Activated B cell treated with CpG ODN at 0.5 μM for 24 hours (primary cell): ENCODE data around the gene KLC3. TPM values are rescaled to one million over a fixed set of nuclear protein-coding genes. Genes with fewer than 3 reads are reported as not detected.

Experiments used
- ATAC-seq: fragments of 200-7000 bp; cut with Tn5 transposase; one replicate; pipeline ENCODE4 v1.10.0; 2021; ENCODE audit warnings: low read depth, mild to moderate bottlenecking, moderate library complexity
- CTCF ChIA-PET: fragments of 350-600 bp; sonication (Branson Sonifier 250); formaldehyde crosslinking; loops from one replicate; lab custom pipeline; 2021; ENCODE audit warnings: antibody characterized with exemption; lab: Charles Lee
- POLR2A ChIA-PET: fragments of 350-600 bp; sonication (Branson Sonifier 250); formaldehyde crosslinking; loops from one replicate; lab custom pipeline; 2021; ENCODE audit warnings: antibody characterized with exemption; lab: Charles Lee
- DNase-seq: peaks from one replicate; pipeline ENCODE4 v3.0.0; 2022
- H3K27ac Mint-ChIP-seq: one replicate; pipeline ENCODE4 v1.8.0; 2020; ENCODE audit warnings: mixed read lengths
- H3K27me3 Mint-ChIP-seq: one replicate; pipeline ENCODE4 v1.8.0; 2021; ENCODE audit warnings: mixed read lengths
- H3K36me3 Mint-ChIP-seq: one replicate; pipeline ENCODE4 v1.8.0; 2021; ENCODE audit warnings: low read depth, mixed read lengths
- H3K4me1 Mint-ChIP-seq: one replicate; pipeline ENCODE4 v1.8.0; 2021; ENCODE audit warnings: mixed read lengths
- H3K4me3 Mint-ChIP-seq: one replicate; pipeline ENCODE4 v1.8.0; 2020; ENCODE audit warnings: mild to moderate bottlenecking, mixed read lengths
- H3K9me3 Mint-ChIP-seq: one replicate; pipeline ENCODE4 v1.8.0; 2020; ENCODE audit warnings: mixed read lengths
- intact Hi-C: fragments of 100-400 bp; cut with micrococcal nuclease; formaldehyde crosslinking; loops from one replicate; pipeline ENCODE4 v1.15.1; 2024
- total RNA-seq: library from RNA; stranded (reverse); gene quantifications from 2 replicates; pipeline ENCODE4 v1.2.3, GENCODE V29; 2022
- TF ChIP-seq, protein P1 (sequence below): fragments of 200-600 bp; IDR thresholded peaks from one replicate; pipeline ENCODE4 v1.8.0; 2022; ENCODE audit warnings: antibody characterized with exemption, mild to moderate bottlenecking

Gene KLC3
- total RNA-seq, 1 donor from 2014 or later = not detected

DNA sequence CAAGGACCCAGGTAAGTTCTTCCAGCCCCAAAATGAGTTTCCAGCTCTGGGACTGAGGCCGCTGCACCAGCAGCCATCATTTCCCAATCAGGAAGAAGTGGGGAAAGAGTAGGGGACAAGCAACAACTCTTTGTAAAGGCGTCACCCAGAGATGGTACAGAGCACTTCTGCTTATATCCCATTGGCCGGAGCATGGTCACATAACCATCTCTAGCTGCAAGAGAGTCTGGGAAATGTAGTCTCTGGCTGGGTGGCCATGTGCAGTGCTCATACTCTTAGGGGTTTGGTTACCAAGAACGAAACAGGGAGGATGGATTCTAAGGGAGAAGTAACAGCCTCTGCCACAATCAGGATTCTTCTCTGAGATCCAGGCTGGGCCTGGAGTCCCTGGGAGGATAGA lies 44.2 kb upstream of the KLC3 start:
- Mint-ChIP-seq H3K4me1 (no peaks in the 10 kb centered on the region), H3K9me3 (peaks cover 8% of the 10 kb centered on the region), H3K4me3 (no peak overlapping the region), H3K36me3 (peaks cover 66% of the 10 kb centered on the region), H3K27ac (no peak overlapping the region), H3K27me3 (no peaks in the 10 kb centered on the region)
- CTCF ChIA-PET = no interaction called here
- intact Hi-C loops = no loop called here
- no peak for ATAC-seq
- TF ChIP-seq, protein P1, sequence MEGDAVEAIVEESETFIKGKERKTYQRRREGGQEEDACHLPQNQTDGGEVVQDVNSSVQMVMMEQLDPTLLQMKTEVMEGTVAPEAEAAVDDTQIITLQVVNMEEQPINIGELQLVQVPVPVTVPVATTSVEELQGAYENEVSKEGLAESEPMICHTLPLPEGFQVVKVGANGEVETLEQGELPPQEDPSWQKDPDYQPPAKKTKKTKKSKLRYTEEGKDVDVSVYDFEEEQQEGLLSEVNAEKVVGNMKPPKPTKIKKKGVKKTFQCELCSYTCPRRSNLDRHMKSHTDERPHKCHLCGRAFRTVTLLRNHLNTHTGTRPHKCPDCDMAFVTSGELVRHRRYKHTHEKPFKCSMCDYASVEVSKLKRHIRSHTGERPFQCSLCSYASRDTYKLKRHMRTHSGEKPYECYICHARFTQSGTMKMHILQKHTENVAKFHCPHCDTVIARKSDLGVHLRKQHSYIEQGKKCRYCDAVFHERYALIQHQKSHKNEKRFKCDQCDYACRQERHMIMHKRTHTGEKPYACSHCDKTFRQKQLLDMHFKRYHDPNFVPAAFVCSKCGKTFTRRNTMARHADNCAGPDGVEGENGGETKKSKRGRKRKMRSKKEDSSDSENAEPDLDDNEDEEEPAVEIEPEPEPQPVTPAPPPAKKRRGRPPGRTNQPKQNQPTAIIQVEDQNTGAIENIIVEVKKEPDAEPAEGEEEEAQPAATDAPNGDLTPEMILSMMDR = no peak
- DNase-seq = no peak
- POLR2A ChIA-PET = no interaction called here

DNA sequence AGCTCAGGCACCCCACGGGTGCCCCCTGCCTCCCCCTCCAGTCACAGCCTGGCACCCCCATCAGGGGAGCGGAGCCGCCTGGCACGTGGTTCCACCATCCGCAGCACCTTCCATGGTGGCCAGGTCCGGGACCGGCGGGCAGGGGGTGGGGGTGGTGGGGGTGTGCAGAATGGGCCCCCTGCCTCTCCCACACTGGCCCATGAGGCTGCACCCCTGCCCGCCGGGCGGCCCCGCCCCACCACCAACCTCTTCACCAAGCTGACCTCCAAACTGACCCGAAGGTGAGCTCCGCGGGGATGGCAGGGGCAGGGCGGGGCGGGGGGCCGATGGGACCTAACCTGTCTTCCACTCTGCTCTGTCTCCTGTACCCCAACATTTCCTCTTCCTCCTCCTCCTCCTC lies 42.9 kb upstream of the KLC3 start:
- H3K36me3 Mint-ChIP-seq = peaks cover 58% of the 10 kb centered on the region

DNA sequence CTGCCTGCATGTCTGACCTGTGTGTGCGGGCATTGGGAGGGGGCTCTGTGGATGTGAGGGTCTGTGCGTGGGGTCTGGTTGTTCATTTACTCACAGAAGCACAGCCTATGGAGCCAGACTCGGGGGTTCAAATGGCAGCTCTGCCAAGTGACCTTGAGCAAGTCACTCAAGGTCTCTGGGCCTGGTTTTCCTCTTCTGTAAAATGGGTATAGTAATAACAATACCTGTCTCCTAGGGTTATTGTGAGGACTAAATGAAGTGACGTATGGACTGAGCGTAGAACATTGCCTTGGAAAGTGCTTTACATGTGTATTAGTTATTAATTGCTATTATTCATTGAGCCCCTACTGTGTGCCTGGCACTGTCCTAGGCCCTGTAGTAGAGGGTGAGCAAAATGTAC lies 42.3 kb upstream of the KLC3 start:
- POLR2A ChIA-PET = no interaction called here
- Mint-ChIP-seq H3K9me3 (peaks cover 3% of the 10 kb centered on the region), H3K27ac (no peak overlapping the region), H3K36me3 (peaks cover 56% of the 10 kb centered on the region), H3K4me1 (no peaks in the 10 kb centered on the region), H3K4me3 (no peak overlapping the region), H3K27me3 (no peaks in the 10 kb centered on the region)
- CTCF ChIA-PET = no interaction called here
- ATAC-seq = no peak
- DNase-seq = no peak
- TF ChIP-seq, protein P1 = no peak
- intact Hi-C loops = no loop called here

More for the DNA sequence above, 42.9 kb upstream of the KLC3 start:
- H3K27ac Mint-ChIP-seq = no peak overlapping the region
- no peak overlapping the region for H3K4me3 Mint-ChIP-seq
- TF ChIP-seq, protein P1 = no peak
- H3K27me3 Mint-ChIP-seq = no peaks in the 10 kb centered on the region
- CTCF ChIA-PET = no interaction called here
- peaks cover 3% of the 10 kb centered on the region for H3K9me3 Mint-ChIP-seq
- ATAC-seq (no peak), DNase-seq (no peak)
- POLR2A ChIA-PET = no interaction called here
- intact Hi-C loops = no loop called here
- no peaks in the 10 kb centered on the region for H3K4me1 Mint-ChIP-seq

DNA sequence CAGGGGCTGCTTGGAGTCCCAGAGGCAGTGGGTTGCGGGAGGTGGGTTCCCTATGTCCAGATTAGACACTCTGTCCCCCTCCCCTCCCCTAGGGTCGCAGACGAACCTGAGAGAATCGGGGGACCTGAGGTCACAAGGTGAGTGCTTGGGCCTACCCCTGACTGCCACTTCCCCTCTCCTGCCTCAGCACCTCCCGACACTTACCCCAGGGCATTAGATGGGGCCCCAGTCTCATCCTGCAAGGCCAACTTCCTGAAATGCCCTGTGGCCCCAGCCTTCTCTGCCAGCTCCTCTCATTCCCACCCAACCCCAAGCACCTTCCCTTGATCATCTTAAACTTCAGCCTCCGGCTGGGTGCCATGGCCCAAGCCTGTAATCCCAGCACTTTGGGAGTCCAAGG lies 40.8 kb upstream of the KLC3 start:
- no peaks in the 10 kb centered on the region for H3K4me1 Mint-ChIP-seq
- H3K27ac Mint-ChIP-seq = no peak overlapping the region
- TF ChIP-seq, protein P1 = no peak
- H3K27me3 Mint-ChIP-seq = no peaks in the 10 kb centered on the region
- H3K4me3 Mint-ChIP-seq = no peak overlapping the region
- intact Hi-C loops = no loop called here
- no peaks in the 10 kb centered on the region for H3K9me3 Mint-ChIP-seq
- DNase-seq (no peak), ATAC-seq (no peak)
- POLR2A ChIA-PET = no interaction called here
- peaks cover 42% of the 10 kb centered on the region for H3K36me3 Mint-ChIP-seq
- CTCF ChIA-PET = no interaction called here

DNA sequence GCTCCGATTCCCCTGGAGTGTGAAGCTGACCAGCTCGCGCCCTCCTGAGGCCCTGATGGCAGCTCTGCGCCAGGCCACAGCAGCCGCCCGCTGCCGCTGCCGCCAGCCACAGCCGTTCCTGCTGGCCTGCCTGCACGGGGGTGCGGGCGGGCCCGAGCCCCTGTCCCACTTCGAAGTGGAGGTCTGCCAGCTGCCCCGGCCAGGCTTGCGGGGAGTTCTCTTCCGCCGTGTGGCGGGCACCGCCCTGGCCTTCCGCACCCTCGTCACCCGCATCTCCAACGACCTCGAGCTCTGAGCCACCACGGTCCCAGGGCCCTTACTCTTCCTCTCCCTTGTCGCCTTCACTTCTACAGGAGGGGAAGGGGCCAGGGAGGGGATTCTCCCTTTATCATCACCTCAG lies 38.1 kb upstream of the KLC3 start:
- Mint-ChIP-seq H3K36me3 (peaks cover 30% of the 10 kb centered on the region), H3K27me3 (no peaks in the 10 kb centered on the region), H3K4me1 (no peaks in the 10 kb centered on the region), H3K4me3 (no peak overlapping the region), H3K9me3 (no peaks in the 10 kb centered on the region), H3K27ac (no peak overlapping the region)
- POLR2A ChIA-PET = no interaction called here
- ATAC-seq (no peak), DNase-seq (no peak)
- intact Hi-C loops = no loop called here
- CTCF ChIA-PET = no interaction called here
- TF ChIP-seq, protein P1 = no peak
